SK-N-MC (cell line): ENCODE results near the gene CTTNBP2NL.

Experiments used
- EZH2 ChIP-seq: fragments of 200-600 bp; sonication (generic); IDR thresholded peaks from one replicate; pipeline ENCODE4 v1.6.1; 2017; ENCODE audit warnings: antibody characterized with exemption
- FOXP2 ChIP-seq: optimal IDR thresholded peaks from 2 replicates; pipeline ENCODE3; 2011; ENCODE audit warnings: mild to moderate bottlenecking, moderate library complexity; ENCODE audit not compliant: insufficient read depth; ENCODE audit errors: extremely low read length, control extremely low read depth
- POLR2AphosphoS5 ChIP-seq: IDR thresholded peaks from 2 replicates; pipeline ENCODE4 v1.6.1; 2012; ENCODE audit warnings: mild to moderate bottlenecking, low read depth, low read length, borderline replicate concordance

DNA sequence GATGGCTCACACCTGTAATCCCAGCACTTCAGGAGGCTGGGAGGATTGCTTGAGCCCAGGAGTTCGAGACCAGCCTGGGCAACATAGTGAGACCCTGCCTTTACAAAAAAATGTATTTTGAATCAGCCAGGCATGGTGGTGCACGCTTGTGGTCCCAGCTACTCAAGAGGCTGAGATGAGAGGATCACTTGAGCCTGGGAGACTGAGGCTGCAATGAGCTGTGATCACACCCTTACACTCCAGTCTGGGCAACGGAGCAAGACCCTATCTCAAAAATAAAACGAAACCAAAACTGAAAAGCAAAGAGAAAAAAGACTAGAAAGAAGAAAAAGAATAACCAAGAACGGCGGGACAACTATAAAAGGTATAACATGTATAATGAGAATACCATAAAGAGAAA lies 97.3 kb downstream of the CTTNBP2NL start:
- no peak for TF ChIP-seq POLR2AphosphoS5
- no peak for TF ChIP-seq EZH2
- TF ChIP-seq FOXP2 = no peak
